NCI-H1105 (cell line): ENCODE measurements around the gene OR3A2.
"Not testable (repeated sequence)": the region's sequence is repeated elsewhere in the genome, so short reads cannot be mapped to it uniquely, and the experiment has no call there.

Source experiments
- DNase-seq: peaks from one replicate; lab custom pipeline; 2025; lab: John Stamatoyannopoulos, UW

Gene OR3A2

GRCh38 chr17:3385869-3386816 is at the start of gene OR3A2:
Gene OR3A2 (minus strand): TSS chr17:3386308.
- DNase-seq, result no peak

- DNase-seq, result no peak
Observed at GRCh38 chr17:3433741-3434140, 47.6 kb upstream of the OR3A2 start, which contains the start of gene OR1E2. Gene OR1E2 (minus strand): TSS chr17:3433841. CDS start chr17:3433841, 0 bp downstream.

GRCh38 chr17:3433215-3433614 is 47.1 kb upstream of the OR3A2 start:
- DNase-seq, result not testable (repeated sequence)

- DNase-seq, result no peak
Observed at GRCh38 chr17:3418222-3418621, 32.1 kb upstream of the OR3A2 start.

- DNase-seq, result no peak
Observed at GRCh38 chr17:3415610-3416009, 29.5 kb upstream of the OR3A2 start.

- not testable (repeated sequence) for DNase-seq
Observed at GRCh38 chr17:3412216-3412615, 26.1 kb upstream of the OR3A2 start.

GRCh38 chr17:3411070-3411469 is 25.0 kb upstream of the OR3A2 start, which contains the start of gene OR3A3:
Gene OR3A3 (plus strand): TSS chr17:3411370.
- no peak for DNase-seq

GRCh38 chr17:3403856-3404255 is 17.7 kb upstream of the OR3A2 start:
- DNase-seq, result not testable (repeated sequence)

GRCh38 chr17:3401786-3402185 is 15.7 kb upstream of the OR3A2 start:
- DNase-seq, result no peak

GRCh38 chr17:3400055-3400454 is 13.9 kb upstream of the OR3A2 start:
- no peak for DNase-seq

GRCh38 chr17:3398310-3398709 is 12.2 kb upstream of the OR3A2 start, which contains the start of gene OR1E1:
Gene OR1E1 (minus strand): TSS chr17:3398410. CDS start chr17:3398410, 0 bp downstream.
- DNase-seq, result no peak

GRCh38 chr17:3397801-3398200 is 11.7 kb upstream of the OR3A2 start:
- not testable (repeated sequence) for DNase-seq

- no peak for DNase-seq
Observed at GRCh38 chr17:3389791-3390190, 3.7 kb upstream of the OR3A2 start.

- no peak for DNase-seq
Observed at GRCh38 chr17:3381957-3382356, 4.2 kb downstream of the OR3A2 start.

- DNase-seq, result no peak
Observed at GRCh38 chr17:3378321-3378720, 7.8 kb downstream of the OR3A2 start.

GRCh38 chr17:3371167-3371566 is 14.9 kb downstream of the OR3A2 start:
- not testable (repeated sequence) for DNase-seq

- DNase-seq, result not testable (repeated sequence)
Observed at GRCh38 chr17:3342782-3343181, 43.3 kb downstream of the OR3A2 start.

- DNase-seq, result no peak
Observed at GRCh38 chr17:3335876-3336275, 50.2 kb downstream of the OR3A2 start.

- DNase-seq, result no peak
Observed at GRCh38 chr17:3318336-3318735, 67.8 kb downstream of the OR3A2 start.

GRCh38 chr17:3316836-3317235 is 69.3 kb downstream of the OR3A2 start:
- no peak for DNase-seq

GRCh38 chr17:3308603-3309002 is 77.5 kb downstream of the OR3A2 start:
- no peak for DNase-seq

- no peak for DNase-seq
Observed at GRCh38 chr17:3298260-3298659, 87.8 kb downstream of the OR3A2 start, which contains the start of gene OR3A1. Gene OR3A1 (minus strand): TSS chr17:3298360. CDS start chr17:3292582, 5,778 bp downstream.

GRCh38 chr17:3295632-3296031 is 90.5 kb downstream of the OR3A2 start:
- no peak for DNase-seq
